GM19238 (cell line): ENCODE results near the gene SDHAF1.

Source experiments
- DNase-seq: peaks from one replicate; pipeline ENCODE4 v3.0.0; 2011; ENCODE audit warnings: low spot score; ENCODE audit not compliant: insufficient read length

SDHAF1 gene

GRCh38 chr19:35986664-35987570 lies 8.1 kb upstream of the SDHAF1 start:
- no peak for DNase-seq

GRCh38 chr19:35987571-35987896 lies 7.5 kb upstream of the SDHAF1 start:
- DNase-seq = no peak

DNA sequence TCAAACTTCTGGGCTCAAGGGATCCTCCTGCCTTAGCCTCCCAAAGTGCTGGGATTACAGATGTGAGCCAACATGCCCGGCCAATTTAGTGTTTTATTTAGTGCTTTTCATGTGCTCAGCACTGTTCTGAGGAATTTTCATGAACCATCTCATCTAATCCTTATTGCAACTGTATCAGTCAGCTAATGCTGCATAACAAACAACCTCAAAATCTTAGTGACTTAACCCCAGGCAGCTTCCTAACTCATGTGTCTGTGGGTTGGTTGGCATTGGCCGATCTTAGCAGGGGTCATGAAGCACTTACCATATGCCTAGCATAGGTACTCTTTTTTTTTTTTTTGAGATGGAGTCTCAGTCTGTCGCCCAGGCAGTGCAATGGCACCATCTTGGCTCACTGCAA lies 6.2 kb upstream of the SDHAF1 start:
- no peak for DNase-seq

DNA sequence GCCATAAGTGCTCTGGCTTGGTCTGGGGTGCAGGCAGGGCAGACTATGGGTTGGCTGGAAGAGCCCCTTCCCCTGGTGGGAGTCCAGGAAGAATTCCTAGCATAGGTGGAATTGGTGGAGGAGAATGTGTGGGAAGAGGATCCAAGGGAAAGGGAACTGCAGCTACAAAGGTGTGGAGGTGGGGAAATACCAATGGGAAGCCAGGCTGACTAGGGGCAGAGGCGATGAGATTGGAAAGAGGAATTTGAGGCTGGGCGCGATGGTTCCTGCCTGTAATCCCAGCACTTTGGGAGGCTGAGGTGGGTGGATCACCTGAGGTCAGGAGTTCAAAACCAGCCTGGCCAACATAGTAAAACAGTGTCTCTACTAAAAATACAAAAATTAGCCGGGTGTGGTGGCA lies 4.8 kb upstream of the SDHAF1 start:
- no peak for DNase-seq

- DNase-seq = no peak
These were observed 3.9 kb upstream of the SDHAF1 start for GRCh38 chr19:35990771-35991730.

DNA sequence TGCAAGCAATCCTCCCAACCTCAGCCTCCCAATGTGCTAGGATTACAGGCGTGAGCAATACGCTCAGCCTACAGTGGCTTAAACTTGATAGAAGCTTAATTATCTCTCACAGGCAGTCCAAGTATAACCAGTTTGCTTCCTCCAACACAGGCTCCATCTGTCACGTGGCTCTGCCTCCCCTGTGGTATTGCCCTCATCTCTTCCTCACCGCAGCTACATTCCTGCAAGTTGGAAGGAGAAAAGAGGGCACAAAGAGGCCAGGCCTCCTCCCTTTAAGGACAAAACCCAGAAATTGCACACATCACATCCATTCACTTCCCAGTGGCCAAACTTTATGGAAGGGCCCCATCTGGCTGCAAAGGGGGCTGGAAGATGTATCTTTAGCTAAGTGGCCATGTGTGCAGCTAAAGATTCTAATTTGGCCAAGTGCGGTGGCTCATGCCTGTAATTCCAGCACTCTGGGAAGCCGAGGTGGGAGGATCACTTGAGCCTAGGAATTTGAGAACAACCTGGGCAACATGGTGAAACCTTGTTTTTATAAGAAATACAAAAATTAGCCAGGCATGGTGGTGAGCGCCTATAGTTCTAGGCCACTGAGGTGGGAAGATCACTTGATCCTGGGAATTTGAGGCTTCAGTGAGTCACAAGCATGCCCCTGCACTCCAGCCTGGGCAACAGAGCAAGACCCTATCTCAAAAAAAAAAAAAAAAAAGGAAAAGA lies 3.1 kb upstream of the SDHAF1 start:
- DNase-seq = no peak

DNA sequence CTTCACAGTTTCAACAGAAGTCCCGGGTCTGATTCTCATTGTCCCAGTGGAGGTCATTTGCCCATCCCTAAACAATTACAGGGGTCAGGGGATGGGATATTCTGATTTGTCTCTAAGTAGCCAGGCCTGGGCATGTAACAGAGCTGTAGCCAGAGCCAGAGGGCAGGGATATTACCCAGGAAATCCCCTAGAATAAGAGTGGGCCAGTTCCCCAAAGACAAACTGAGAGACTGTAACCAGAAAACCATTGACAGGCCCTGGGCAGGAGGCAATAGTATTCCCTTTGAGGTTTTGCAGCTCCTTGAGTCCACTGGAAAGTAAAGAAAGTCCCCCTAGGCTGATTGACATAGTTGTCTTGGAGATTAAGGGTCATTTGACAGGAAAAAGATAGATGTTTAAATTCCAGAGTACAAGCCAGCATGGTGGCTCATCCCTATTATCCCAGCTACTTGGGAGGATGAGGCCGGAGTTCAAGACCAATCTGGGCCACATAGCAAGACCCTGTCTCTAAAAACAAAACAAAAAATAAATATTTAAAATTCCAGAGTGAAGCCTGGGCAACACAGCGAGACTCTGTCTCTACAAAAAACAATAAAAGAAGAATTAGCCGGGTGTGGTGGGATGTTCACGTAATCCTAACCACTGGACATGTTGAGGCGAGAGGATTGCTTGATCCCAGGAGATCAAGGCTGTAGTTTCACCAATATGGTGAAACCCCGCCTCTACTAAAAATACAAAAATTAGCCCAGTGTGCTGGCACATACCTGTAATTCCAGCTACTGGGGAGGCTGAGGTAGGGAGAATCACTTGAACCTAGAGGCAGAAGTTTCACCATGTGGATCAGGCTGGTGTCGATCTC lies 1.9 kb upstream of the SDHAF1 start:
- DNase-seq = no peak

DNA sequence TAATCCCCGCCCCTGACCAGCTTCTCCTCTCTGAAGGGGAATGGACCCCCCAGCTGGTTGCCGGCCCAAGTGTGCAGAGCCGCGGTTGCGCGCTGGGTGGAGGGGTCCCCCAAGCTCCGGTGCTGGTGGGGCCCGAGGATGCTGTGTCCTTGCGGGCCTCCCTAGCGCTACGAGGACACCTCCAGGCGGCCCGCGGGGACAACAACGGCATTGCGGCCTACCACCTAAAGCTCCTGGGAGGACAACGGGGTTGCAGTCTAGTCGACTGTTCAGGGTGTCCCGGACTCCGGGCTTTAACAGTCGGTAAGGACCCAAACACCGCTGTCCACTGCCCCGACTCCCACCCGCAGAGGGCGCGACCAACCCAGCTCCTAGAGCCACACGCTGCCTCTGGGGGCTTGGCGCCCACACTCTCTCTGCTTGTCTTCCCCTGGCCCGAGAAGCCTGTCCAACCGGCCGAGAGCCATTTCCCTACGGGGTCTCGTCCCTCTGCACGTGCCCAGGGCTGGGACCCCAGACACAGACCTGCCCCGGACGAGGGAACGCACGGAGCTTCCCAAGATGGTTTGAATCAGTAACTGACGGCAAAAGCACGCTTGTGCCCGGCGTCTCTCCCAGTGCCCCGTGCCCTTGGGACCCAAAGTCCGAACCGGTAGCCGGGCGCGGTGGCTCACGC lies 927 bp upstream of the SDHAF1 start:
- DNase-seq = no peak

- DNase-seq = no peak
These were observed 1.8 kb downstream of the SDHAF1 start for GRCh38 chr19:35996777-35997176.

GRCh38 chr19:36001605-36002004 lies 6.6 kb downstream of the SDHAF1 start:
- no peak for DNase-seq

DNA sequence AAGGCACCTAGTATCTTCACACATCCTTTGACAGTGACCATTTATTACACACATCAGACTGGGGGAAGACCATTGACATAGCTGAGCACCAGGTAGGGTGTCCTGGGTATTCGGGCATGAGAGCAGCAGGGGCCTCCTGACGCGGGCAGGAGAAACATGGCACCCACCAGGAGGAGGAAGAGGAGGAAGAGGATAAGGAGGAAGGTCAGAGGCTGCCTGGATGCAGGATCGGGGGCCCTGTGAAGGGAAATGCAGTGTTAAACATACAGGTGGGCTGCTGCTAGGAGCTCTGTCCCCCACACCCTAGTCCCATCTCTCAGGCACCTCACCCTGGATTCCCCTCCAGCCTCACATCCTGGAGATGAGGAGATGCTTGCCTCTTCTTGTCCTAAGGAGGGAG lies 8.3 kb downstream of the SDHAF1 start:
- DNase-seq = no peak

DNA sequence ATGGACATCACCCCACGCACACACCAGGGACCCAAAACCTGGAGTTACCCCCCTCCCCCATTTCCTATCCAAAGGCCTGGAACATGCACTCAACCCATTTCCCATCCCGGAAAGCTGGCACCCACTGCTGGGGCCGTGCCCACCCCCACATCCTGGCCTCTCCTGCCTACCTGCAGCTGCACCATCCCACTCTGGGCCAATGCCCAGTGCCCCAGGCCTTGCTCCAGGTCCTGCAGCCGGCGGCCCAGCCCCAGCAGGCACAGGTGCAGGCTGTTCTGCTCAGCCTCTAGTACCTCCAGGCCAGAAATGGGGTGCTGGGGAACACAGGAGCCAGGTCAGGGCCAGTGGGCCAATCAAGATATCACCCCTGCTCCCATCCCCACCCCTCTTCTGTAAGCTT lies 12.0 kb downstream of the SDHAF1 start:
- no peak for DNase-seq

DNA sequence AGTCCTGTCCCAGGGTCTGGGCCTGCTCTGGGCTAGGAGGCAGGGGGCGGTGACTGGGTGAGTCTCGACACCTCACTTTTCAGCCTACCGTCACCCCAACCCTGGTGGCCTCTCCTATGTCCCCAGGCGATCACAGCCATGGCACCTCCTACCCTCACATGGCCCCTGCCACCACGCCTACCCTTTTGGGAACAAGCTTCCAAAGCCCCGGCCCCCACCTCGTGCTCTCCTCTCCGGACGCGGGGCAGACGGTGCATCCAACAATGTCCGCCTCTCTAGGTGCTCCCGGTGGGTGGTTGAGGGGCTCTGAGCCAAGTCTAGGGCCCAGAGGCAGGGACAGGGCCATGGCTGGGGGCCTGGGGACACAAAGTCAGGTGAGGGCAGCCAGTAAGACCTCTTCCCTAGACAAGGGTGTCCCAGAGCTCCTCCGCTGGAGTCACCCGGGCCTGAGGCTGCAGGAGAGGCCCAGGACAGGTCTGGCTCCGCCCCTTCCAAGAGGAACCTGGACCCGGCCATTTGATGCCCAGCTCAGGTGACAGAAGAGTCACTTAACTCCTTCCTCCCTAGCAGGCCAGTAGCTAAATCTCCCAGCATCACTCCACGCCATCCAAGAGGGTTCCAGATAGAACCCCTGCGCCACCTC lies 13.5 kb downstream of the SDHAF1 start, which contains the start of gene SYNE4:
Gene SYNE4 (minus strand): TSS at position 478 of the 643 bp plus-strand sequence. CDS start 132 bp downstream, at position 346.
- no peak for DNase-seq

DNA sequence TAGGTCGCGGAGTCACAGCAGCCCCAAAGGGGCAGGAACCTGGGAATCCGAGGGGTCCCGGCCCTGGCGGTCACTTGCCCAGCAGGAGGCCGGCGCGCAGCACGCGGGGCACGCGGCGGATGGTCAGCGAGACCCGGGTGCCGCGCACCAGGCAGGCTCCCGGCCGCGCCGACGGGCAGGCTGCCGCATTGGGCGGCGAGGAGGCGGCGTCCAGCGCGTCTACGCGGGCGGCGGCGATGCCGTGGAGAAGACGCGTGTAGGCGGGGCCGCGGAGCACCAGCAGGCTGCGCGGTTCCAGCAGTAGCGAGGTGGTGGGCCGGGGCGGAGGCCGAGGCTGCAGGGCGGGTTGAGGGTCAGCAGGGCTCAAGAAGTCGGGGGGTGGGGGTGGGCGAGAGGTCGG lies 14.2 kb downstream of the SDHAF1 start:
- DNase-seq = no peak

GRCh38 chr19:36009633-36010379 lies 14.8 kb downstream of the SDHAF1 start:
- no peak for DNase-seq

DNA sequence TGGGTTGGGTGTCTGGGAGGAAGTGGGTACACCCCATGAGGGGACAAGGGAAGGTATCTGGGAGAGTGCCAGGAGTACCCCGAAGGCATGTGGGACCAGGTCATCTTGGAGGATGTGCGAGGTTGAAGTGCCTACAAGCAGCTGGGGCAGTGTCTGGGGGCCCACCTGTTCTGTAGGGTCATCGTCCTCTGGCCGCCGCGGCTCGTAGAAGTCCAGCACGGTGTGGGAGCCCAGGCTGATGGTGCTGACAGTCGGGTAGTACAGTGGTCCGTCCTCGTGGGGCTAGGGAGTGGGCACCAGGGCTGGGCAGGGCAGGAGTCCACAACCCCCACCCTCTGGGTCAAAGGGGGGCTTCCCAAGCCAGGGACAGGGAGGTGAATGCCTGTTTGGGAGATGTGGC lies 15.4 kb downstream of the SDHAF1 start:
- DNase-seq = no peak

- no peak for DNase-seq
These were observed 18.5 kb downstream of the SDHAF1 start for GRCh38 chr19:36013280-36014011.
